IPS-18a (cell line): Measurements from ENCODE around the gene FOXP1.

Experiments
- H3K27ac ChIP-seq: one replicate; pipeline ENCODE4 v1.5.1; 2013; ENCODE audit warnings: low read length
- H3K27me3 ChIP-seq: one replicate; pipeline ENCODE4 v1.6.1; 2013; ENCODE audit warnings: mild to moderate bottlenecking, low read length; ENCODE audit not compliant: control insufficient read depth, insufficient read depth
- H3K36me3 ChIP-seq: one replicate; pipeline ENCODE4 v1.6.1; 2013; ENCODE audit warnings: low read depth, low read length; ENCODE audit not compliant: control insufficient read depth
- H3K4me1 ChIP-seq: one replicate; pipeline ENCODE4 v1.6.1; 2013; ENCODE audit warnings: low read depth, low read length; ENCODE audit not compliant: control insufficient read depth
- H3K4me3 ChIP-seq: one replicate; pipeline ENCODE4 v1.5.1; 2013; ENCODE audit warnings: low read length
- H3K9ac ChIP-seq: one replicate; pipeline ENCODE4 v1.6.1; 2013; ENCODE audit warnings: mild to moderate bottlenecking, low read length, moderate library complexity
- H3K9me3 ChIP-seq: one replicate; pipeline ENCODE4 v1.6.1; 2013; ENCODE audit warnings: low read depth, low read length; ENCODE audit not compliant: control insufficient read depth

The FOXP1 gene

GRCh38 chr3:71131375-71132314, 451.9 kb downstream of the FOXP1 start:
- H3K4me1 ChIP-seq, result peaks cover 74% of the 10 kb centered on the region
- no peaks in the 10 kb centered on the region for H3K9me3 ChIP-seq
- no peak overlapping the region for H3K4me3 ChIP-seq
- no peak overlapping the region for H3K27ac ChIP-seq
- no peaks in the 10 kb centered on the region for H3K27me3 ChIP-seq
- no peak overlapping the region for H3K9ac ChIP-seq
- H3K36me3 ChIP-seq, result no peaks in the 10 kb centered on the region

- peak overlapping the region; percentile 47 for H3K4me3 ChIP-seq
- no peaks in the 10 kb centered on the region for H3K36me3 ChIP-seq
- H3K9ac ChIP-seq, result peak overlapping the region; percentile 37
- no peaks in the 10 kb centered on the region for H3K27me3 ChIP-seq
- H3K9me3 ChIP-seq, result no peaks in the 10 kb centered on the region
- H3K27ac ChIP-seq, result peak overlapping the region; percentile 40
- peaks cover 72% of the 10 kb centered on the region for H3K4me1 ChIP-seq
These were observed 452.8 kb downstream of the FOXP1 start for GRCh38 chr3:71130471-71131374.

GRCh38 chr3:71129611-71130431, 453.7 kb downstream of the FOXP1 start:
- H3K36me3 ChIP-seq, result no peaks in the 10 kb centered on the region
- H3K9ac ChIP-seq, result peak overlapping the region; percentile 37
- no peaks in the 10 kb centered on the region for H3K9me3 ChIP-seq
- H3K4me1 ChIP-seq, result peaks cover 69% of the 10 kb centered on the region
- peak overlapping the region; percentile 47 for H3K4me3 ChIP-seq
- H3K27me3 ChIP-seq, result no peaks in the 10 kb centered on the region
- H3K27ac ChIP-seq, result peak overlapping the region; percentile 40

GRCh38 chr3:71128961-71129360, 454.6 kb downstream of the FOXP1 start:
- Histone ChIP-seq H3K4me1 (peaks cover 69% of the 10 kb centered on the region), H3K9me3 (no peaks in the 10 kb centered on the region), H3K4me3 (no peak overlapping the region), H3K27ac (no peak overlapping the region), H3K9ac (no peak overlapping the region), H3K27me3 (no peaks in the 10 kb centered on the region), H3K36me3 (no peaks in the 10 kb centered on the region)

- Histone ChIP-seq H3K4me3 (no peak overlapping the region), H3K36me3 (no peaks in the 10 kb centered on the region), H3K9me3 (no peaks in the 10 kb centered on the region), H3K27ac (no peak overlapping the region), H3K27me3 (no peaks in the 10 kb centered on the region), H3K9ac (no peak overlapping the region), H3K4me1 (peaks cover 62% of the 10 kb centered on the region)
These were observed 455.7 kb downstream of the FOXP1 start for GRCh38 chr3:71127844-71128243.

- no peaks in the 10 kb centered on the region for H3K36me3 ChIP-seq
- H3K4me3 ChIP-seq, result no peak overlapping the region
- no peak overlapping the region for H3K27ac ChIP-seq
- H3K27me3 ChIP-seq, result no peaks in the 10 kb centered on the region
- H3K9me3 ChIP-seq, result no peaks in the 10 kb centered on the region
- peaks cover 56% of the 10 kb centered on the region for H3K4me1 ChIP-seq
- H3K9ac ChIP-seq, result no peak overlapping the region
These were observed 456.3 kb downstream of the FOXP1 start for GRCh38 chr3:71127052-71127831.

GRCh38 chr3:71125738-71126137, 457.8 kb downstream of the FOXP1 start:
- H3K9me3 ChIP-seq, result no peaks in the 10 kb centered on the region
- no peak overlapping the region for H3K27ac ChIP-seq
- H3K9ac ChIP-seq, result no peak overlapping the region
- no peaks in the 10 kb centered on the region for H3K36me3 ChIP-seq
- H3K27me3 ChIP-seq, result no peaks in the 10 kb centered on the region
- peaks cover 42% of the 10 kb centered on the region for H3K4me1 ChIP-seq
- no peak overlapping the region for H3K4me3 ChIP-seq

- H3K4me1 ChIP-seq, result peaks cover 26% of the 10 kb centered on the region
- no peaks in the 10 kb centered on the region for H3K36me3 ChIP-seq
- H3K27ac ChIP-seq, result no peak overlapping the region
- no peak overlapping the region for H3K9ac ChIP-seq
- H3K27me3 ChIP-seq, result no peaks in the 10 kb centered on the region
- no peaks in the 10 kb centered on the region for H3K9me3 ChIP-seq
- no peak overlapping the region for H3K4me3 ChIP-seq
These were observed 459.5 kb downstream of the FOXP1 start for GRCh38 chr3:71124048-71124447.

- H3K4me1 ChIP-seq, result peaks cover 13% of the 10 kb centered on the region
- H3K36me3 ChIP-seq, result no peaks in the 10 kb centered on the region
- H3K9me3 ChIP-seq, result no peaks in the 10 kb centered on the region
- no peaks in the 10 kb centered on the region for H3K27me3 ChIP-seq
- no peak overlapping the region for H3K27ac ChIP-seq
- H3K4me3 ChIP-seq, result no peak overlapping the region
- H3K9ac ChIP-seq, result no peak overlapping the region
These were observed 460.9 kb downstream of the FOXP1 start for GRCh38 chr3:71122641-71123040.

GRCh38 chr3:71121429-71122167, 461.9 kb downstream of the FOXP1 start:
- Histone ChIP-seq H3K9me3 (no peaks in the 10 kb centered on the region), H3K36me3 (no peaks in the 10 kb centered on the region), H3K27ac (no peak overlapping the region), H3K4me3 (no peak overlapping the region), H3K9ac (no peak overlapping the region), H3K27me3 (no peaks in the 10 kb centered on the region), H3K4me1 (peaks cover 4% of the 10 kb centered on the region)
